HepG2 (cell line): ENCODE data around the gene TESPA1.

Experiments used
- CBX5 ChIP-seq: sonication (generic); formaldehyde crosslinking; IDR thresholded peaks from 2 replicates; pipeline ENCODE4 v1.4.0; 2020; ENCODE audit warnings: missing genetic modification reagents, borderline replicate concordance
- EP300 ChIP-seq, 3 experiments: sonication (generic) in 1 of 3; formaldehyde crosslinking in 1 of 3; IDR thresholded peaks; 2 replicates each; pipeline versions ENCODE4 v1.5.1 to v1.6.1; 2011 to 2020; ENCODE audit warnings: low read depth in 2 of 3, low read length in 2 of 3, borderline replicate concordance in 1 of 3, improper control_type of control experiment in 1 of 3, mild to moderate bottlenecking in 1 of 3, missing genetic modification reagents in 1 of 3, moderate library complexity in 1 of 3
- ESRRA ChIP-seq: sonication (generic); formaldehyde crosslinking; IDR thresholded peaks from 2 replicates; pipeline ENCODE4 v1.5.1; 2020; ENCODE audit warnings: mild to moderate bottlenecking, low read depth, missing genetic modification reagents
- POLR2AphosphoS2 ChIP-seq: IDR thresholded peaks from 2 replicates; pipeline ENCODE4 v1.6.1; 2011; ENCODE audit warnings: low read depth, low read length, improper control_type of control experiment
- RARG ChIP-seq: sonication (generic); formaldehyde crosslinking; IDR thresholded peaks from 2 replicates; pipeline ENCODE4 v1.4.0; 2020; ENCODE audit warnings: low read depth, mild to moderate bottlenecking, missing genetic modification reagents
- RCOR2 ChIP-seq: IDR thresholded peaks from 2 replicates; pipeline ENCODE4 v1.6.1; 2016; ENCODE audit warnings: missing biosample characterization, missing genetic modification reagents
- TAF1 ChIP-seq: sonication (generic); formaldehyde crosslinking; IDR thresholded peaks from 2 replicates; pipeline ENCODE4 v1.4.0; 2020; ENCODE audit warnings: missing genetic modification reagents
- ZNF451 ChIP-seq: sonication (generic); formaldehyde crosslinking; IDR thresholded peaks from 2 replicates; pipeline ENCODE4 v1.5.0; 2020; ENCODE audit warnings: mild to moderate bottlenecking, missing genetic modification reagents
- ZNF766 ChIP-seq: sonication (generic); formaldehyde crosslinking; IDR thresholded peaks from 2 replicates; pipeline ENCODE4 v1.5.0; 2020; ENCODE audit warnings: missing genetic modification reagents, borderline replicate concordance
- ZNF790 ChIP-seq: sonication (generic); formaldehyde crosslinking; IDR thresholded peaks from 2 replicates; pipeline ENCODE4 v1.8.0; 2022; ENCODE audit warnings: missing genetic modification reagents, mild to moderate bottlenecking, borderline replicate concordance
- TF ChIP-seq, protein P1 (sequence below): IDR thresholded peaks from 2 replicates; pipeline ENCODE4 v1.6.1; 2016; ENCODE audit warnings: mild to moderate bottlenecking, missing biosample characterization, missing genetic modification reagents
- TF ChIP-seq, protein P2 (sequence below): sonication (generic); formaldehyde crosslinking; IDR thresholded peaks from 2 replicates; pipeline ENCODE4 v1.8.1; 2023; ENCODE audit warnings: missing genetic modification reagents, mild to moderate bottlenecking, borderline replicate concordance
- TF ChIP-seq, protein P3 (sequence below): sonication (generic); formaldehyde crosslinking; IDR thresholded peaks from 2 replicates; pipeline ENCODE4 v1.4.0; 2020; ENCODE audit warnings: missing genetic modification reagents, borderline replicate concordance

DNA sequence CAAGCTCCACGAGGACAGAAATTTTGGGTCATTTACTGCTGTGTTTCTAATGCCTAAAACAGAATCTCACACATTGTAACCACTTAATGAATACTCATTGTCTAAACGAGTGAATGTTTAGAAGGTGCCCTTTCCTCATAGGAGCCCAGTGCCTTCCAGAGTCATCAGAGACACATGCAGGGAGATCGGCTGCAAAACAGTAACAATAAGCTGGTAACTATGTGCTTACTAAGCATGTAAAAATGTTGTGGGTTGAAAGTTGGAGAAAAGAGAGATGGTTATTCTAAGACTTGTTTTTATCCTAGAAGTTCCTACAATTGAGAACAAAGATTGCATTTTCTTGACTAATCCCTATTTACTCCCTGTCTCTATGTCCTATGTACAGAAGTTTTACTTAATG, 7.4 kb downstream of the TESPA1 start:
- TF ChIP-seq ESRRA (no peak), POLR2AphosphoS2 (no peak), TAF1 (CRISPR knock-in tag) (no peak), RCOR2 (CRISPR knock-in tag) (no peak), RARG (CRISPR knock-in tag) (no peak), CBX5 (no peak), ZNF451 (CRISPR knock-in tag) (no peak), ZNF790 (CRISPR knock-in tag) (no peak), ZNF766 (CRISPR knock-in tag) (no peak), EP300 (IDR thresholded peaks at IDR 0.05; ENCODE audit: low read depth in 2 of 2, low read length in 2 of 2) (no peak), EP300 (CRISPR knock-in tag; IDR thresholded peaks at IDR 0.05; ENCODE audit: borderline replicate concordance) (no peak)
- TF ChIP-seq, protein P1, sequence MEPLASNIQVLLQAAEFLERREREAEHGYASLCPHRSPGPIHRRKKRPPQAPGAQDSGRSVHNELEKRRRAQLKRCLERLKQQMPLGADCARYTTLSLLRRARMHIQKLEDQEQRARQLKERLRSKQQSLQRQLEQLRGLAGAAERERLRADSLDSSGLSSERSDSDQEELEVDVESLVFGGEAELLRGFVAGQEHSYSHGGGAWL, result no peak
- TF ChIP-seq, protein P2, sequence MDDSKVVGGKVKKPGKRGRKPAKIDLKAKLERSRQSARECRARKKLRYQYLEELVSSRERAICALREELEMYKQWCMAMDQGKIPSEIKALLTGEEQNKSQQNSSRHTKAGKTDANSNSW, result no peak
- TF ChIP-seq, protein P3, sequence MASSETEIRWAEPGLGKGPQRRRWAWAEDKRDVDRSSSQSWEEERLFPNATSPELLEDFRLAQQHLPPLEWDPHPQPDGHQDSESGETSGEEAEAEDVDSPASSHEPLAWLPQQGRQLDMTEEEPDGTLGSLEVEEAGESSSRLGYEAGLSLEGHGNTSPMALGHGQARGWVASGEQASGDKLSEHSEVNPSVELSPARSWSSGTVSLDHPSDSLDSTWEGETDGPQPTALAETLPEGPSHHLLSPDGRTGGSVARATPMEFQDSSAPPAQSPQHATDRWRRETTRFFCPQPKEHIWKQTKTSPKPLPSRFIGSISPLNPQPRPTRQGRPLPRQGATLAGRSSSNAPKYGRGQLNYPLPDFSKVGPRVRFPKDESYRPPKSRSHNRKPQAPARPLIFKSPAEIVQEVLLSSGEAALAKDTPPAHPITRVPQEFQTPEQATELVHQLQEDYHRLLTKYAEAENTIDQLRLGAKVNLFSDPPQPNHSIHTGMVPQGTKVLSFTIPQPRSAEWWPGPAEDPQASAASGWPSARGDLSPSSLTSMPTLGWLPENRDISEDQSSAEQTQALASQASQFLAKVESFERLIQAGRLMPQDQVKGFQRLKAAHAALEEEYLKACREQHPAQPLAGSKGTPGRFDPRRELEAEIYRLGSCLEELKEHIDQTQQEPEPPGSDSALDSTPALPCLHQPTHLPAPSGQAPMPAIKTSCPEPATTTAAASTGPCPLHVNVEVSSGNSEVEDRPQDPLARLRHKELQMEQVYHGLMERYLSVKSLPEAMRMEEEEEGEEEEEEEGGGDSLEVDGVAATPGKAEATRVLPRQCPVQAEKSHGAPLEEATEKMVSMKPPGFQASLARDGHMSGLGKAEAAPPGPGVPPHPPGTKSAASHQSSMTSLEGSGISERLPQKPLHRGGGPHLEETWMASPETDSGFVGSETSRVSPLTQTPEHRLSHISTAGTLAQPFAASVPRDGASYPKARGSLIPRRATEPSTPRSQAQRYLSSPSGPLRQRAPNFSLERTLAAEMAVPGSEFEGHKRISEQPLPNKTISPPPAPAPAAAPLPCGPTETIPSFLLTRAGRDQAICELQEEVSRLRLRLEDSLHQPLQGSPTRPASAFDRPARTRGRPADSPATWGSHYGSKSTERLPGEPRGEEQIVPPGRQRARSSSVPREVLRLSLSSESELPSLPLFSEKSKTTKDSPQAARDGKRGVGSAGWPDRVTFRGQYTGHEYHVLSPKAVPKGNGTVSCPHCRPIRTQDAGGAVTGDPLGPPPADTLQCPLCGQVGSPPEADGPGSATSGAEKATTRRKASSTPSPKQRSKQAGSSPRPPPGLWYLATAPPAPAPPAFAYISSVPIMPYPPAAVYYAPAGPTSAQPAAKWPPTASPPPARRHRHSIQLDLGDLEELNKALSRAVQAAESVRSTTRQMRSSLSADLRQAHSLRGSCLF (CRISPR knock-in tag), result no peak
